AG10803 (cell line): ENCODE measurements around the gene TIMM44.

Experiments
- DNase-seq: peaks from one replicate; pipeline ENCODE4 v3.0.0; 2010; ENCODE audit warnings: low read depth
- H3K4me3 ChIP-seq: 2 replicates; pipeline ENCODE4 v1.5.1; 2011; ENCODE audit warnings: mild to moderate bottlenecking, low read length, control low read depth
- TF ChIP-seq, protein P1 (sequence below): conservative IDR thresholded peaks from 2 replicates; pipeline ENCODE4 v1.5.1; 2011; ENCODE audit warnings: mild to moderate bottlenecking, low read length, control low read depth, inconsistent platforms

TIMM44 gene

DNA sequence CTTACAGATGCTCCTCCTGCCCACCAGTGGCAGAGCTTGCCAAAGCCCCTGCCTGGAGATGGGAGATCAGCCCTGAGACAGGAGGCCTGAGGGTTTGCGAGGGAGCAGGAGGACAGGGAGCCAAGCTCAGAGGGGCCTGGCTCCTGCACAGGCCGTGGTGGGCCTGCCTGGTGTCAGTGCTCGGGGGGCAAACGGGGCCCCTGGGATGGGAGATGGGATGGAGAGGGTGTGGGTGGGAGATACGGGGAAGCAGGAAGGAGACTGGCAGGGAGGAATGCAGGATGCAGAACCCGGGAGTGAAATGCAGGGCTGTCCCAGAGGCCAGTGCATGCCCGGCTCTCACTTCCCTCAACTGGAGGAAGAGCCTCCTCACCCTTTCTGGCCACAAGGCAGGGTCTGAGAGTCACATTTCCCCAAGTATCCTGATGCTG, 42.0 kb upstream of the TIMM44 start:
- DNase-seq: no peak
- H3K4me3 ChIP-seq: no peak overlapping the region
- TF ChIP-seq, protein P1, sequence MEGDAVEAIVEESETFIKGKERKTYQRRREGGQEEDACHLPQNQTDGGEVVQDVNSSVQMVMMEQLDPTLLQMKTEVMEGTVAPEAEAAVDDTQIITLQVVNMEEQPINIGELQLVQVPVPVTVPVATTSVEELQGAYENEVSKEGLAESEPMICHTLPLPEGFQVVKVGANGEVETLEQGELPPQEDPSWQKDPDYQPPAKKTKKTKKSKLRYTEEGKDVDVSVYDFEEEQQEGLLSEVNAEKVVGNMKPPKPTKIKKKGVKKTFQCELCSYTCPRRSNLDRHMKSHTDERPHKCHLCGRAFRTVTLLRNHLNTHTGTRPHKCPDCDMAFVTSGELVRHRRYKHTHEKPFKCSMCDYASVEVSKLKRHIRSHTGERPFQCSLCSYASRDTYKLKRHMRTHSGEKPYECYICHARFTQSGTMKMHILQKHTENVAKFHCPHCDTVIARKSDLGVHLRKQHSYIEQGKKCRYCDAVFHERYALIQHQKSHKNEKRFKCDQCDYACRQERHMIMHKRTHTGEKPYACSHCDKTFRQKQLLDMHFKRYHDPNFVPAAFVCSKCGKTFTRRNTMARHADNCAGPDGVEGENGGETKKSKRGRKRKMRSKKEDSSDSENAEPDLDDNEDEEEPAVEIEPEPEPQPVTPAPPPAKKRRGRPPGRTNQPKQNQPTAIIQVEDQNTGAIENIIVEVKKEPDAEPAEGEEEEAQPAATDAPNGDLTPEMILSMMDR: no peak

DNA sequence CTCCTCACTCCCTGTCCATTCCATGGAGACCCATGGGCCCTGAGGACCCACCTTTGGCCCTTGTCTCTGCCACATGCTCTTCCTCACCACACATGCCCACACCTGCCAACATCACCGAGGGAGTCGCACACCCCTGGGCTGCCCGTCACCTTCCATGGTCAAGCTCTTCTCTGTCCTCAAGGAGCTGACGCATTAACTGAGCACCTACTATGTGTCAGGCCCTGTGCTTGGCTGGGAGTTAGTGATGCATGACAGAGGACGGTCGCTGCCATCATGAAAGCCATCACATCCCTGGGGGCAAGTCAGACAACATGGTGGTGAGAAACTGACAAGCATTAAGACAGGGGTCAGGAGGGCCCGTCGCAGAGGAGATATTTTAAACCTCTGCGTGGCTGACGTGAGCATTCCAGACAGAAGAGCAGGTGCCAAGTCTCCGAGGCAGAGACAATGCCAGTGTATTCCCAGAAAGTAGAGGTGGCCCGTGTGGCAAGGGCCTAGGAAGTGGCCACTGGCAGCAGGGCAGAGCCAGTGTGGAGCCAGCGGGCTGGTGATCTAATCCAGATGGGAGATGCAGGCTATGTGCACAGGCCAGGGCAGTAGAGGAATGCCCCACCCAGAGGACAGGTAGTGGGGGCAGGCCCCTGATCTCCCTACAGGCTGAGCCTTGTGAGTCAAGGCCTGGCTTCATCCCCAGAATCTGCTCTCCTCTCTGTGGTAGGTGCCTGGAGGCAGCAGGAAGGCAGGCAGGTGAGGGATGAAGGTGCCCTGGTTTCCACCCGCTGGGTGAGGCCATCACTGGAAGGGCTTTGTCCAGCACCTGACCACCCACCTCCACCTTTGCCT, 40.8 kb upstream of the TIMM44 start:
- DNase-seq: no peak
- TF ChIP-seq, protein P1: no peak
- no peak overlapping the region for H3K4me3 ChIP-seq

DNA sequence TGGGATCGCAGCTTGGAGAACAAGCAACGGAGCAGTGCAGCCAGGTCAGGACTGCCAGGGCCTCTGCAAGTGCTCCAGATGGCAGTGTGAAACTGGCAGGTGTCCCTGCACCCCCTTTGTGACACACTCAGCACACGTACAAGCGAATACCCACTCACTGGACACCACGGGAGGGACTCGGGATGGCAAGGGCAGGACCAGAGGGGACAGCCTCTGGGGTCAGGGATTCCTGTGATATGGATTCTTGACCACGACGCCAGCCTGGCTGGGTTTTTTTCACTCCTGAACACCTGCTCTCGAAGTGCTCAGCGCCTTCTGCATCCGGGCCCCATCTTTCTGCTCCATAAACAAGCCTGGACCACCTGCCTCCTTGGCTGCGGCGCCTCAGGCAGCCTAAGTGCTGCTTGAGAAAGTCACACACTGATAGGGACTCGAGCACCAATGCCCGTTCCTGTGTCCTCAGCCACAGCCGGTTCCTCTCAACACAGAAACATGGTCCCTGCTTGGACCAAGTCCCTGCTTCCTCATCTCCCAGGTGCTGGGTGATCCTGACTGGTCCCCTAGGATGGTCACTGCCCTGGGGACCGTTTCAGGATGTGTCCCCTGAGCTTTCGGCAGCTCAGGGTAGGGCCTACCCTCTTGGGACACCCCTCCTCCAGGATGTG, 40.0 kb upstream of the TIMM44 start:
- DNase-seq: no peak
- TF ChIP-seq, protein P1: no peak
- no peak overlapping the region for H3K4me3 ChIP-seq

DNA sequence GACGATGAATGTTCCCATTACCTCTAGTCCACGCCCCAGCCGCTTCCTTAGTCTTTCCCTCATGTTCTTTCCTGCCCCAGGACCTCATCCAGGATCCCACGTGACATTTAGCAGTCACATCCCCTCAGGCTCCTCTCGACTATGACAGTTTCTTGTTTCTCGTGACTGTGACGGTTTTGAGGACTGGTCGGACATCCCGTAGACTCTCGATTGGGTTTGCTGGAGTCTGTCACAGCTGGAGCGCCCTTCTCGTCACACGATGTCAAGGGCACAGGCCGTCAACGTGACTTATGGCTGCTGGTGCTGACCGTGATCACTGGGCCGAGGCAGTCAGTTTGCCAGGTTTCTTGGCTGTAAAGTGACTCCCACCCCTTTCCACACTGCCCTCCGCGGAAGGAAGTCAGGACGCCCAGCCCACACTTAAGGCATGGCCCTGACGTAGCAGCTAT, 39.2 kb upstream of the TIMM44 start:
- no peak overlapping the region for H3K4me3 ChIP-seq
- TF ChIP-seq, protein P1: no peak
- DNase-seq: no peak

DNA sequence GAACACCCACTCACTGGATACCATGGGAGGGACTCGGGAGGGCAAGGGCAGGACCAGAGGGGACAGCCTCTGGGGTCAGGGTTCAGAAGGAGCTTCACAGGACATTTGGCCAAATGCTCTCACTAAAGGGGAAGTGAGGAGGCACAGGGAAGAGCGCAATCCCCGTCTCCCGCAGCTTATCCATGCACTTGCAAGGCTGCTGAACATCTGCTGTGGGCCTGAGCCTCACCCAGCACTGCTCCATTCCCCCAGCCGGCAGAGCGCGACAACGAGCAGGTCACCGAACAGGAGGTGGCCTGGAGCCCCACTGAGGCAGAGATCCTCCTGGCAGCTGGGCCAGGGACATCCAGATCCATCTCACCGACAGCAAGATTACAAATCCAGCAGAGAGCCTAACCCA, 38.6 kb upstream of the TIMM44 start:
- TF ChIP-seq, protein P1: no peak
- no peak for DNase-seq
- H3K4me3 ChIP-seq: no peak overlapping the region

DNA sequence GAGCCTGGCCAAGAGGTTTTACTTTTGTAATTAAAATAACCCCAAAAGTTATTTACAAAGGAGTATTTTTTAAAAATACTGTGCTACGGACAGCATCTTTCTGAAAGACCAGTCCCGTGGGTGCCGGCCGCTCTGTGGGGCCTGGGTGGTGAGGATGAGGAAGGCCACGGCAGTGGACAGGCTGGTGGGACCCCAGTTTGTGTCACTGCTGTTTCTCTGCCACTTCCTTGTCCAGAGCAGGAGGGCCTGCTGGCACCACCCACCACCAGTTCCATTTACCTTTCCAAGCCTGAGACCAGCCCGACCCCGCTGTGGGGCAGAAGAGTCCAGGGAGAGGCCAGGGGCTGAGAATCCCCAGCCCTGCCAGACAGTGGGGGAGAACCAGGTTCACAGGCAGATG, 38.2 kb upstream of the TIMM44 start:
- no peak overlapping the region for H3K4me3 ChIP-seq
- TF ChIP-seq, protein P1: no peak
- no peak for DNase-seq

DNA sequence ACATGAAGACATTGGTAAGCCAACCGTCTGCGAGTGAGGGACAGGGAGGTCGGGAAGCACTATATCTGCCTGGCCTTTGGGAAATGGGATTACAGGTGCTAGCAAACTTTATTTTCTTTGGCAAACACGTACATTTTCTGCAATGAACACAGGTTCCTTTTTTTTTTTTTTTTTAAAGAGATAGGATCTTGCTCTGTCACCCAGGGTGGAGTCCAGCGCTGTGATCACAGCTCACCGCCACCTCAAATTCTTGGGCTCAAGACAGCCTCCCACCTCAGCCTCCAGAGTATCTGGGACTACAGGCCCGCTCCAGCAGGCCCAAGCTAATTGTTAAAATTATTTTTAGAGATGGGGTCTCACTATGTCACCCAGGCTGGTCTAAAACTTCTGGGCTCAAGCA, 37.7 kb upstream of the TIMM44 start:
- TF ChIP-seq, protein P1: no peak
- no peak overlapping the region for H3K4me3 ChIP-seq

More for the DNA sequence above, 37.7 kb upstream of the TIMM44 start:
- DNase-seq: no peak
